HFF-Myc (cell line): Measurements from ENCODE around the gene NCOR2.
"Not testable (repeated sequence)": the region's sequence is repeated elsewhere in the genome, so short reads cannot be mapped to it uniquely, and the experiment has no call there.

ENCODE experiments used
- DNase-seq: peaks from one replicate; pipeline ENCODE4 v3.0.0-alpha.2; 2011; ENCODE audit warnings: low read depth; ENCODE audit errors: extremely low read depth
- H3K4me3 ChIP-seq: replicated peaks from 2 replicates; pipeline ENCODE4 v1.5.1; 2011; ENCODE audit warnings: low read depth, mild to moderate bottlenecking, control low read depth, low read length
- TF ChIP-seq, protein P1 (sequence below): IDR thresholded peaks from 2 replicates; pipeline ENCODE4 v1.5.1; 2012; ENCODE audit warnings: mild to moderate bottlenecking, low read depth, low read length, control low read depth; ENCODE audit errors: missing control alignments

Gene NCOR2

DNA sequence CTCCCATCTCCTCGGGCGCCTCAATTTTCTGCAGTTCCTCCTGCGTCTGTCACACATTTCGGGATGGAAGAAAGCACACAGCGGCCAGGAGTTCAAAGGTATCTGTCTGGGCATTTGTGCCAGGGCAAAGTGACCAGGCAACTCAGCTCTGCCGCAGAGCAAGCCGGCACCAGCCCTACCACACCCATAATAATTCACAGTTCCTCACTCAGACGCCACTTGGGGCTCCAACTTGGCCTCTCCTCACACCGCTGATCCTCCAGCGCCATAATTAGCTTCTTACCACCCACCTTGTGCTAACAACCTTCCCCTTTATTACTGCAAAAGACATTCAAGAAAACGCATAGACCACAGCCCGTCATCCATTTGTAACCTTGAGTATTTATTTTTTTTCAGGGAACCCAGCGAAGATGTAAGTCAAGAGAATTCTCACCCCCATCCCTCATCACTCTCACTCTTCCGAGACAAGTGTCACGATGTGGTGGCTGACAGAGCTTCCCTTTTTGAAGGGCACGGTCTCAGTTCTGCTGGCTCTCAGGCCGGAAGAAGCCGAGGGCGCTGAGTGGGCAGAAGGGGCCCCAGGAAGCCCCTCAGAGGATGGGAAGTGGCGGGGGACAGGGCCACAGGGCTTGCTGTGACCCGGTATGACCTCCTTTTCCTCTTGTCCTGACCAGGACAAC lies 25.2 kb upstream of the NCOR2 start:
- H3K4me3 ChIP-seq, result no peak overlapping the region
- TF ChIP-seq, protein P1, sequence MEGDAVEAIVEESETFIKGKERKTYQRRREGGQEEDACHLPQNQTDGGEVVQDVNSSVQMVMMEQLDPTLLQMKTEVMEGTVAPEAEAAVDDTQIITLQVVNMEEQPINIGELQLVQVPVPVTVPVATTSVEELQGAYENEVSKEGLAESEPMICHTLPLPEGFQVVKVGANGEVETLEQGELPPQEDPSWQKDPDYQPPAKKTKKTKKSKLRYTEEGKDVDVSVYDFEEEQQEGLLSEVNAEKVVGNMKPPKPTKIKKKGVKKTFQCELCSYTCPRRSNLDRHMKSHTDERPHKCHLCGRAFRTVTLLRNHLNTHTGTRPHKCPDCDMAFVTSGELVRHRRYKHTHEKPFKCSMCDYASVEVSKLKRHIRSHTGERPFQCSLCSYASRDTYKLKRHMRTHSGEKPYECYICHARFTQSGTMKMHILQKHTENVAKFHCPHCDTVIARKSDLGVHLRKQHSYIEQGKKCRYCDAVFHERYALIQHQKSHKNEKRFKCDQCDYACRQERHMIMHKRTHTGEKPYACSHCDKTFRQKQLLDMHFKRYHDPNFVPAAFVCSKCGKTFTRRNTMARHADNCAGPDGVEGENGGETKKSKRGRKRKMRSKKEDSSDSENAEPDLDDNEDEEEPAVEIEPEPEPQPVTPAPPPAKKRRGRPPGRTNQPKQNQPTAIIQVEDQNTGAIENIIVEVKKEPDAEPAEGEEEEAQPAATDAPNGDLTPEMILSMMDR, result no peak
- DNase-seq, result no peak

DNA sequence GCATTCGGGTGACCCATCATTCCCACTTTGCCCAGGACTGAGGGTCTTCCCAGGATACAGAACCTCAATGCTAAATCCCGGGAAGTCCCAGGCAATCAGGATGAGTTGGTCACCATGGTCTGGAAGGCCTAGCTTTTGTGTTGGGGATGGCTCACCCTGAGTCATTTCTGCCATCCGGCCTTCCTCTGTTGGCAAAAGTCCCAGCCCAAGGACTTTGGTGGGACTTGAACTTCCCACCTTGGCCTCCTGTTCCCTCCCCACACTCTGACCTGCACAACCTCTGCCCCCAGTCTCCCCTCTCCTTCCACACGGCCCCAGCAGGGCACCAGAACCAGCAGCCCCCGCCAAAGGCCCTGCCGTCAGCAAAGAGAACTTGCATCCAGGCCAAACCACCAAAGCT lies 24.6 kb upstream of the NCOR2 start:
- DNase-seq, result no peak
- TF ChIP-seq, protein P1, result no peak
- no peak overlapping the region for H3K4me3 ChIP-seq

DNA sequence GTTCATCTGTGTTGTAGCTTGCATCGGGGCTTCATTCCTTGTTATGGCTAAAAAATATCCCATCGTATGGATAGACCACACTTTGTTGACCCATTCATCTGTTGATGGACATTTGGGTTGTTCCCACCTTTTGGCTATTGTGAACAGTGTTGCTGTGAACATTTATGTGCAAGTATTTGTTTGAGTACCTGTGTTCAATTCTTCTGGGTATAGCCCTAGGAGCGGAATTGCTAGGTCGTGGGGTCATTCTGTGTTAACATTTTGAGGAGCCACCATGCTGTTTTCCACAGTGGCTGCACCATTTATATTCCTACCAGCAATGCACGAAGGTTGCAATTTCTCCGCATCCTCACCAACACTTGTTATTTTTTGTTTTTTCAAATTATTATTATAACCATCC lies 23.0 kb upstream of the NCOR2 start:
- TF ChIP-seq, protein P1, result no peak
- H3K4me3 ChIP-seq, result no peak overlapping the region
- DNase-seq, result no peak

DNA sequence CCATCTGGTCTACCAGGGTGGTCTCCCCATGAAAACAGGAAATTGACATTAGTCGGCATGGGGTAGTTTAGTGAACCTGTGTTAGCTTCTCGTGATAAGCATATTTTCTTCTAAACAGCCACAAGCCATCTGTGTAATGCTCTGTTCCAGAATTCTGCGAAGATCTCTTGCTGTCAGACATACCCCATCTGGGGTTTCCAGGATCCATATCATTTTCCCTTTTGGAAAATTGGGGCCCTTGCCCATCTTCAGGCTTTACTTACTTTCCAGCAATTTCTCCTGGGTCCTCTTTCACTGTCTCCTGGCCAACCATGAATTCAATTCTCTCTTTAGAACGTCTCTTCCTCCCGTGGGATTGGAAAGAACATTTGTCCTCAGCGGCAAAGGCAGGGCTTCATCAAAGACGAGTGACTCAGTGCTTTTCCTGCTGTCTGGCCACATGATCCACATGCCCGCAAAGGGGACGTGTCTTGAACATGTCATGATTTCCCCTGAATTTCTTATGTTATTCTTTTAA lies 21.4 kb upstream of the NCOR2 start:
- DNase-seq, result peak; percentile 54
- H3K4me3 ChIP-seq, result no peak overlapping the region
- TF ChIP-seq, protein P1, result no peak

DNA sequence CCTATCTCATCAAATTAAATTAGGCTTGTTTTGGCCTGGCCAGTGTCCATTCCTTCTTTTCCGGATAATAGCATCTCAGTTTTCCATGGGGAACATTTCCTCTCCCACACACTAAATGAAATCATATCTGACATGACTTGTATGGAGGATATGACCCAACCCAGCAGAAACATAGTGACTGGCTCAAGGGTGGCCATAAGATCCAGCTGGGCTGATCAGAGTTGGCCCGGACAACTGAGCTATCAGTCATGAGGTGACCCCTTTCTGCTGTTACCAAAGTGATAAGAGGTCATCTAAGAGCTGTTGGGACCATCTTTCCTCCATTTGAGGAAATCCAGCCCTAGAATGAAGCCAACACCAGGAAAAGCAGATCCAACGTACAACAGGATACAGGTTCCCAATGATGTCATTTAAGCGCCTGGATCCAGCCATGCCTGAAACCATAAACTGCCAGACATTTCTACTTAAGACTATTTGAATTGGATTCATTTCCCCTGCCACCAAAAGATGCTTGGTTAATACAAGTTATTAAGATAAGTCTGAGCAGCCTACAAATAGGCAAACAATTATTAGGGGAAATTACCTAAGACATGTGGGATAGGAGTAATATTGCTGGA lies 20.7 kb upstream of the NCOR2 start:
- no peak overlapping the region for H3K4me3 ChIP-seq
- TF ChIP-seq, protein P1, result no peak
- DNase-seq, result no peak

DNA sequence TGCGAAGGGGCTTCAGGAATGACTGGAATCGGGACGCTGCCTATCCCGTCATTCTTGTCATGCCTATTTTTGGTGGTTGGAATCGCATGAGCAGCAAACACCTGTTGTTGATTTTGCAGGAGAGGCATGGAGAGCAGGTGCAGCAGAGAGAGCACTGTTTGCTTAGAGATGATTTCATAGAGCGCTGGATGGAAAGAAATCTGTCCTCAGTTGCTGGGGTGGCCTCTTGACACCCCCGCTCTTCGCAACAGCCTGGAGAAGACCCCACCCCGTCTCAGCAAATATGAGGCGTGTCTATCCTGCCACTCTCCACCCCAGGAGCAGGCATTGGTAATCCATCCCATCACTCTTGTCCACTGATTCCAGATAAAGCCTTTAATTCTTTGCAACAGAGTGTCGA lies 19.3 kb upstream of the NCOR2 start:
- TF ChIP-seq, protein P1, result no peak
- DNase-seq, result no peak
- H3K4me3 ChIP-seq, result no peak overlapping the region

DNA sequence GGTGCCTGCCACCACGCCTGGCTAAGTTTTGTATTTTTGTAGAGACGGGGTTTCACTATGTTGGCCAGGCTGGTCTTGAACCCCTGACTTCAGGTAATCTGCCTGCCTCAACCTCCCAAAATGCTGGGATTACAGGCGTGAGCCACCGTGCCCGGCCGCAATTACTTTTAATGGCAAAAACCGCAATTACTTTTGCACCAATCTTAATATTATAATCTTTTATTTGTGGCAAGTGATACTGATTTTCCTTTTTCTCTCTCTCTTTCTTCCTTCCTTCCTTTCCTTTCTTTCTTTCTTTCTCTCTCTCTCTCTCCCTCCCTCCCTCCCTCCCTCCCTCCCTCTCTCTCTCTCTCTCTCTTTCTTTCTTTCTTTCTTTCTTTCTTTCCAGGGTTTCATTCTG lies 17.1 kb upstream of the NCOR2 start:
- not testable (repeated sequence) for DNase-seq, H3K4me3 ChIP-seq
